ENCODE data around the gene EIF5A2. TPM values are rescaled to one million over a fixed set of nuclear protein-coding genes. Genes with fewer than 3 reads are reported as not detected.
A peak's percentile ranks its signal among the peaks of the same experiment; 100 is the strongest.
"Not testable (repeated sequence)": the region's sequence is repeated elsewhere in the genome, so short reads cannot be mapped to it uniquely, and the experiment has no call there.

Gene EIF5A2
- polyA plus RNA-seq (2013, experiment 1 of 2; ENCODE audit: insufficient read length) = 11.2 TPM
- 14.2 TPM for polyA plus RNA-seq (2013, experiment 2 of 2; ENCODE audit: insufficient read length)

DNA sequence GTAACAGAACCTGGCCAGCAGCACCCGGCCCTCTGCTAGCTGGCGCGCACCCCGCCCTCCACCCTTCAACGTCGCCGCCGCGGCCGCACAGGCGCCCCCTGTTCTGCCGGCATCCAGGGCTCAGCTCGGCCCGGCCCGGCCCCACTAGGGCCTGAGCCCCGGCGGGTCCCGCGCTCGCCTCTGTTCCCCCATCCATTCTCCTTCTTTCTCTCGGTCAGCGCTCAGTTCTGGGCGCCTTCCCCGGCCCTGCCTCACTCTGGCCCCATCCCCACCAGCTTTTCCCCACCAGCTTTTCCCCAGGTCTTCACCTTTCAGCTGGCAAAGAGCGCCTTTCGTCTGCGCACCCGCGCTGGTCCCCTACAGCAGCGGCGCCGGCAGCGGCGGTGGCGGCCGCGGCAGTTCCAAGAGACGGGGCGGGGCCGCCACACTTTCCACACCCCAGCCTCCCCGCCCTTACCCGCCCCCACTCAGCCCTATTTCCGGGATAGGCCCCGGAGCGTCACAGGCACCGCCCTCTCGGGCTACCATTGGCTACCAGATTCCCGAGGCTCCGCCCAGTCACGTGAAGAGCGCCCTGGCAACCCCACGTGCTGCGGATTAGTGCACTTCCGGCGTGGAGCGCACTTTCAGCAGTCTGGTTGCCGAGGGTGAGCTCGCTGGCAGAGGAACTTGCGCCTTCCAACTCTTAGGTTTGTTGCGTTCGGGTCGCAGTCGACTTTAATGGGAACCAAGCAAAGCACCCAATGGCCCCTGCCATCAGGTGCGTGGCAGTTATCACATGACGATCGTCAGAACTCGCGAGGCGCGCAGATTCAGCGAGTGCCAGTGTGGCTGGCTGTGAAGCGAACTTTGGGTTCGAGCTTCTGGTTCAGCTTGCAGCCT lies at the start of gene EIF5A2:
Gene EIF5A2, minus strand, starts transcription at position 403 of the 882 bp plus-strand sequence. CDS start 831 bp downstream, outside the sequence.
- peak; percentile 97 for DNase-seq

DNA sequence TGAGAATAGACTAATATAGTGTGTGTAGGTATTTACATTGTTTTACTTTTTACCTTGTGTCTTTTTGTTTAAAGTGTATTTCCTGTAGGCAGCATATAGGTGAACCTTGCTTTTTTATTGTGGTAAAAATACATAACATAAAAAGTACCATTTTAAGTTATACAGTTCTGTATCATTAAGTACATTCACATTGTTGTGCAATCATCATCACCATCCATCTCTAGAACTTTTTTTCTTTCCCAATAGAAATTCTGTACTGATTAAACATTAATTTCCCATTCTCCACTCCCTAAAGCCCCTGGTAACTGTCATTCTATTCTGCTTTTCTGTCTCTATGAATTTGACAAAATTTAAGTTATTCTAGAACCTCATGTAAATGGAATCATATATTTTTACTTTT lies 48.2 kb upstream of the EIF5A2 start:
- no peak for DNase-seq

DNA sequence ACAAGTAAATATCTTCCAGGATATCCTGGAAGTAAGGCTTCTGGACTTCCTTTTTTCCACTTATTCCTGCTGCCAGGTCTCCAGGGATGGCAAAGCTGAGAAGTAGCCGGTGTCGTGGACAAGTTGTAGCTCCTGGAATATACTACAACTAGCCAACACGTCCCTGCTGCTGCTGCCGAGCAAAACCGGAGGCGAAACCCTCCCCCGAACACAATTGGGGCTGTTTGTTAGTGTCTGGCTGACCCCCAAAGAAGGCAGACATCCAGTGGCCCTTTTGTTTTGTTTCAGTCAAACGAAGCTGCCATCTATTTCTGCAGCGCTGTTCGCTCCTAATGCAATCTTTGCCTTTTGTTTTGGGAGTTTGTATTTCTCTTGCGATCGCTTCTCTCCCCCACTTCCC lies 45.3 kb upstream of the EIF5A2 start:
- no peak for DNase-seq

DNA sequence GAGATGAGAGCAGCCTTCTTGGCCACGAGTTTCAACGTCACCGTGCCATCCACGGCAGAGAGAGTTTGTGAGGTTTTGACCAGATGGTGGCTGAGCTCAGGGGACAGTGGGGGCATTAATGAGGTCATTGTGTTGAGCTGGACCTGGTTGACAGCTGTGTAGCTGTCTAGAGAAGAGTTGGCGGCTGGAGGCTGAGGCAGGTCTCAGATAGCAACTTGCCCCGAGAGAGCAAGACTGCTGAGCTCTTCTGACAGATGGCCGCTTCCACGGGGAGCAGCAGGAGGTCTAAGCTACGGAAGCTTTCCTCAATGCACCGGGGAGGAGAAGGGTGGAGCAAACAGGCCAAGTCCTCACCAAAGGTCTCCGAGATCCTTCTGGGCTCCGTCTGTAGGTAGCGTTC lies 44.8 kb upstream of the EIF5A2 start:
- DNase-seq = no peak

DNA sequence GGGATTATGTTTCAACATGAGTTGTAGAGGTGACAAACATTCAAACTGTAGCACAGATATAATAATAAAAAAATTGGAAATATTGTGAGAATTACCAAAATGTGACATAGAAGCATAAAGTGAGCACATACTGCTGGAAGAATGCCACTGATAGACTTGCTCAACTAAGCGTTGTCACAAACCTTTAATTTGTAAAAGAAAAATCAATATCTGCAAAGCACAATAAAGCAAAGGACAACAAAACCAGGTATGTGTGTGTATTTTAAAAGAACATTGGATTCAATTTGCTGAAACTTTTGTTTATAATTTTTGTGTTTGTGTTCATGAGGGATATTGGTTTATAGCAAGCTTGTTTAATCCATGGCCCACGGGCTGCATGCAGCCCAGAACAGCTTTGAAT lies 40.8 kb upstream of the EIF5A2 start:
- no peak for DNase-seq

DNA sequence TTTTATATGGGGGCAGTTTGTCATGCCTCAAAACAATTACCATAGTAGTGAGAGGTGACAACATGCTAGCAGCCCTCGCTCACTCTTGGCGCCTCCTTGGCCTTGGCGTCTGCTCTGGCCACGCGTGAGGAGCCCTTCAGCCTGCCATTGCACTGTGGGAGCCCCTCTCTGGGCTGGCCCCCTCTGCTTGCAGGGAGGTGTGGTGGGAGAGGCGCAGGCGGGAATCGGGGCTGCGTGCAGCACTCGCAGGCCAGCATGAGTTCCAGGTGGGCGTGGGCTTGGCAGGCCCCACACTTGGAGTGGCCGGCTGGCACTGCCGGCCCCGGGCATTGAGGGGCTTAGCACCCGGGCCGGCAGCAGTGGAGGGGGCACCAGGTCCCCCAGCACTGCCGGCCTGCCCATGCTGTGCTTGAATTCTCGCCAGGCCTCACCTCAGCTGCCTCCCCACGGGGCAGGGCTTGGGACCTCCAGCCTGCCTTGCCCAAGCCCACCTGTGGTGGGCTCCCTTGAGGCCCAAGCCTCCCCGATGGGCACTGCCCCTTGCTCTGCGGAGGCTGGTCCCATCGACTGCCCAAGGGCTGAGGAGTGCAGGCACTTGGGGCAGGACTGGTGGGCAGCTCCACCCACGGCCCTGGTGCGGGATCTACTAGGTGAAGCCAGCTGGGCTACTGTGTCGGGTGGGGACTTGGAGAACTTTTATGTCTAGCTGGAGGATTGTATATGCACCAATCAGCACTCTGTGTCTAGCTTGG lies 38.8 kb upstream of the EIF5A2 start:
- DNase-seq = no peak

DNA sequence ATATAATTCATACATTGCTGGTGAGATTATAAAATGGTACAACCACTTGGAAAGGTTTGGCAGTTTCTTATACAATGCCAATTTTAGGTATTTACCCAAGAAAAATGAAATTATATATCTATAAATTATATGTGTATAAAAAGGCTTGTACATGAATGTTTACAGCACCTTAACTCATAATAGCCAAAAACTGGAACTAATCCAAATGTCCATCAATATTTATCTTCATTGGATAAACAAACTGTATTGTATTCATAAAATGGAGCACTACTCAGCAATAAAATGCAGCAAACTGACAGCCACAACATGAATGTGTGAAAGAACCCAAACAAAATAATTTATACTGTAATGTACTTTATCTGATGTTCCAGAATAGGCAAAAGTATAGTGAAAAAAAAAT lies 33.6 kb upstream of the EIF5A2 start:
- DNase-seq = no peak

DNA sequence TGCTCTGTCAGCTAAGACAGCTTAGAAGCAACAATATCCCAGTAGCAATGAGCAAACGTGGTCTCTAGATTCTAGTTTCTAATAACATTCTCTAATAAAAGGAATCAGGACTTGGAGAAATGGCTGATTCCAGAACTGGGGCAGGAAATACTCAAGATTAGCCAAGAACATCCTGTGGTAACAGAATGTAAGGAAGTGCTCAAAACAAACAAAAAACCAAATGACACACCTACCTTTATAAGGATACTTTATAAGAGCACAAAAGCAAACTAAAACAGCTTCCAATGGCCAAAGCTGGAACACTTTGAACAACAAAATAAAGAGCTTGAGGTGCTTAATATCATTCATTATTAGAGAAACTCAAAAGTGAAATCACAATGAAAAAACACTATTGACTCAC lies 33.1 kb upstream of the EIF5A2 start:
- no peak for DNase-seq

DNA sequence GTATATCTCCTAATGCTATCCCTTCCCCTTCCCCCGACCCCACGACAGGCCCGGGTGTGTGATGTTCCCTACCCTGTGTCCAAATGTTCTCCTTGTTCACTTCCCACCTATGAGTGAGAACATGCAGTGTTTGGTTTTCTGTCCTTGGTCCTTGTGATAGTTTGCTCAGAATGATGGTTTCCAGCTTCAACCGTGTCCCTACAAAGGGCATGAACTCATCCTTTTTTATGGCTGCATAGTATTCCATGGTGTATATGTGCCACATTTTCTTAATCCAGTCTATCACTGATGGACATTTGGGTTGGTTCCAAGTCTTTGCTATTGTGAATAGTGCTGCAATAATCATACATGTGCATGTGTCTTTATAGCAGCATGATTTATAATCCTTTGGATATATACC lies 24.6 kb upstream of the EIF5A2 start:
- not testable (repeated sequence) for DNase-seq

DNA sequence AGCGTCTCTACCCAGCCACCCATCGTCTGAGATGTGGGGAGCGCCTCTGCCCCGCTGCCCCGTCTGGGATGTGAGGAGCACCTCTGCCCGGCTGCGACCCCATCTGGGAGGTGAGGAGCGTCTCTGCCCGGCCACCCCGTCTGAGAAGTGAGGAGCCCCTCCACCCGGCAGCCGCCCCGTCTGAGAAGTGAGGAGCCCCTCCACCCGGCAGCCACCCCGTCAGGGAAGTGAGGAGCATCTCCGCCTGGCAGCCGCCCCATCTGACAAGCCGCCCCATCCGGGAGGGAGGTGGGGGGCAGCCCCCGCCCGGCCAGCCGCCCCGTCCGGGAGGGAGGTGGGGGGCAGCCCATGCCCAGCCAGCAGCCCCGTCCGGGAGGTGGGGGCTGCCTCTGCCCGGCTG lies 15.1 kb upstream of the EIF5A2 start:
- DNase-seq = not testable (repeated sequence)

DNA sequence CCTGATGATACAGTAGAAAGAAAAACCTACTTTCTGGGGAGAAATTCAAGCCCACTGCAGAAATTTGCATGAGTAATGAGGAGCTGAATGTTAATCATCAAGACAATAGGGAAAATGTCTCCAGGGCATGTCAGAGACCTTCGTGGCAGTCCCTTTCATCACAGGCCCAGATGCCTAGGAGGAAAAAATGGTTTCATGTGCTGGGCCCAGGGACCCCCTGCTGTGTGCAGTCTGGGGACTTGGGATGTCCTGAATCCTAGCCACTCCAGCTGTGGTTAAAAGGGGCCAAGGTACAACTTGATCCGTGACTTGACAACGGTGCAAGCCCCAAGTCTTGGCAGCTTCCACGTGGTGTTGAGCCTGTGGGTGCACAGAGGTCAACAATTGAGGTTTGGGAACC lies 10.3 kb upstream of the EIF5A2 start:
- DNase-seq = no peak

DNA sequence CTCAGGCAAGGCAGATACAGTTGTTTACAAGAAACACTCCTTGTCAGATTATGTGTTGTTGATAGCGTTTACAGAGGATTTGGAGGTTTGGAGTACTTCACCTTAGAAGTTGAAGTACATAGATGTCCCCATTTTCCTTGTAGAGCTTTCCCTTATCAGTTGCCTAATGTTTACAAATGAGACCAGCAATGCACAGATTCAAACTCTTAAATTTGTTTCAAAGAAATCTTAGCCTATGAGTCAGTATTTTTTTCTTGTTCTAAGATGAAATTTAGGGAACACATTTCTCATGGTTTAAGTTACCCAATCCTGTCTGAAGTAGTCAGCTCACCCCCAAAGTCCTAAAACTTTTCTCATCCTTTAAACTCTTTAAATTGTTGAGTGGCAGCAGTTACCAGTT lies 6.3 kb upstream of the EIF5A2 start:
- no peak for DNase-seq

DNA sequence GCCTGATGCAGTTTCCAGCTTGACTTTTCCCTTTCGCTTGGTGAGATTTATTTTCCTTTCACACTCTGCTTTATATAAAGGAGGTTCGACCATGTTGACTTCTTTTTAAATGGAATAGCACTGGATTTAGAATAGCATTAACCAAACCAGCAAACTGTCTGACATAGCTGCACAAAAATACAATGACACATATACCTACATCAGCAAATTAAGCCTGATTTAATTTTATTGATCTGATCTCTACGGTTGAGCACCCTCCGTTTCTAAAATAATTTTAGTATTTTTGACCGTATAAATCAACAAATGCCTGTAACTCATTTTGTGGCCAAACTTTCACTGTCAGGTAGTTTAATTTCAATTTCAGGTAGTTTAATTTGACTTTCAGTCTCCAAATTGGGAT lies 5.8 kb upstream of the EIF5A2 start:
- no peak for DNase-seq

DNA sequence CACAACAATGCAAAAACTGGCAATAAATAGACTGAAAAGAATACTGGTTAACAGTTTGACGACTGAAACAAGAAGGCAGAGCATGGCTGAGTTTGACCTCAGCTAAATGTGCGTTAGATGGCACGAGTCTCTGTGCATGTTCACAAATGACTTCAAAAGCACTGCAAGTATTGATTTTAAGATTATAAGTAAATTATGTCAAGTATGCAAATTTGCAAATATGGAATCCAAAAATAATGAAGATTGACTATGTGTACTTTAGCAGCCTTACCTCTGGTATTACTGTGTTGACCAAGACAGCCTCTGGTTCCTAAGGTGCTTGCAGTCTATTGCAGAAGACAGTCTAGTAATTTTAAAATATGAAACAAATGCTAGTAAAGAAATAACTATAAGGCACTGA lies 2.6 kb upstream of the EIF5A2 start:
- DNase-seq = no peak

DNA sequence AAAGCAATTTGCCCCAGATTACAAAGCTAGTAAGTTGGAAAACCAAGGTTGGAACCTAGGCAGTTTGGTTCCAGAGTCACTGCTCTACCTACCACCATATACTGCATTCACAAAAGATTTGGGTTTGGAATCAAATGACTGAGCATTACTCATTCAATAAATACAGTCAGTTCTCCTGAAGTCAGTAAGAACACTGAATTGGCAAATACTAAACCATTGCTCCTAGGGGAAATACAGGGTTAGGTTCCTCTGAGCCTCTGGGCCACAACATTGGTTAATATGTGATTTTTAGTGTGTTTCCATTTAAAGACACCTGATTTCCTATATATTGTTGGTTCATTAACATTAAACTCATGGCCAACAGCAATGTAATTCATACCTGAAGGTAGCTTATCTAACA lies 2.1 kb upstream of the EIF5A2 start:
- no peak for DNase-seq

DNA sequence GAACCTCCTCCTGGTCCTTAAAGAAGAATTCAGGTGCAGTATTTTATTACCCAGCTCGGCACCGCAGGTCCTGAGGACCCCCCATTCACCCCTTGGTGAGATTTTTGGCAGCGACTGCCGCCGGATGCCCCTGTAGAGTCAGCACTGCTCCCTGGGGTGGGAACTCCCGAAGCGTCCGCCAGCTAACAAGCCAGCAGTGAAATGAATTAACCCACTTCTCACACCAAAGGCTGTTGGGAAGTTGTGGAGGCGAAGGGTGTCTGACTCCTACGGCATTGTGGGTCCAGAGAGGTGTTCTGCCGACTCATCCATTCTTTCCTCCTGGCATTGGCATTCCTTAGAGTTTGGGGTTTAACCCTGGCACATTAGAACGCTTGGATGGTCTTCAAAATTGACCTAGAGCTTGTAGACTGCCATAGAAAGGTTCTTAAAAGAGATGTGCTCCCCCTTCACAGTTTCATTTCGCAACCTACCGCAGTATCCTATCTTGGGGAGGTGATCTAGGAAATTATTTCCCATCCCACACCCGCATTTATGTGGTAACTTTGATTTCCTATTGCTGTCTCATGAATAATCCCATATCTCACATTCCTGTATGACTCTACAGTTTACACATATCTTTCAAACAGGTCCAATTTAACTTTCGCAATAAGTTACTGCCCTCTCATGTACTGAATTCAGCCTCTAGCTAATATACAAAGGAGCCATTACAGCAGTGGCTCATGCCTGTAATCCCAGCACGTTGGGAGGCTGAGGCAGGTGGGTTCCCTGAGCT lies 879 bp upstream of the EIF5A2 start:
- peak; percentile 66 for DNase-seq

DNA sequence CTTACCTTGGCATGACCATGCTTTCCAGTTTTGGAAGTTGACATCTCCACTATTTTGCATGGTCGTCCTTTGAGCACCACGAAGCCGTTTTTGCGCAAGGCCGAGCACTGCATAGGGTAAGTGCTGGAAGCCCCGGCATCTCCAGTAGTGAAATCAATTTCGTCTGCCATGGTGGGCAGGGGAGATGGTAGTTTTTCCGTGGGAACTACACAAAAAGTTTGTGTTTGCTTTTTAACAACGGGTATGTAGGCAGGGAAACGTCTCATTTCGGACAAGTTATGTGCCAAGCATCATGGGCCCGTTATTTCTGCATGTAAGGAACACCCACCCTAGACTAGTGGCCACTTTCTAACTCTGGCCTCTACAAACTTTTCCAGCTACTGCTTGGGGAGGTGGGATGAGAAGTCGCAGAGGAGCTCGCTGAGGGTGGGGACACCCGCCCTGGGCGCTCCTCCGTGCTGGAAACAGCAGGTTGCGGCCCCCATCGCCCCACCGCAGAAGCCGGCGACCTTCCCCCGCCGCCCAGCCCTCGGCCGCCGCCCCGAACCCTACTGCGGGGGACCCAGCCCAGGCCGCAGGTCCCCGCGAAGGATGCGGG lies 701 bp downstream of the EIF5A2 start:
- peak; percentile 22 for DNase-seq

DNA sequence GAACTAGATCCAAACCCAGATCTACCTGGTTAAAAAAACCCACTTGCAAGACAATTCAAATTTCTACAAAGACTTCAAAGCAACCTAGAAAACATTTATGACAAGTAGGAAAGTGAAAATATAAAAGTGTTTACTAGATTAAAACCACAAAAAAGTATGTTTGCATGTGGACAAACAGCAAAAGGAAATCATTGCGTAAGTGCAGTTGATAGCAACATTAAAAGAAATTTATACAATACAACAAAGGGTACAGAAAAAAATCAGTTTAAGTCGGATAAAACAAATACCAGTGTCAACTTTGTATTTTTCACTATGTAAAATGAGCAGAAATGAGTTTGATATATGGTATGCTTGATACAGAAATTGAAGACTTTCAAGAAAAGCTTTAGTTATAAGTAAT lies 2.6 kb downstream of the EIF5A2 start:
- DNase-seq = no peak

DNA sequence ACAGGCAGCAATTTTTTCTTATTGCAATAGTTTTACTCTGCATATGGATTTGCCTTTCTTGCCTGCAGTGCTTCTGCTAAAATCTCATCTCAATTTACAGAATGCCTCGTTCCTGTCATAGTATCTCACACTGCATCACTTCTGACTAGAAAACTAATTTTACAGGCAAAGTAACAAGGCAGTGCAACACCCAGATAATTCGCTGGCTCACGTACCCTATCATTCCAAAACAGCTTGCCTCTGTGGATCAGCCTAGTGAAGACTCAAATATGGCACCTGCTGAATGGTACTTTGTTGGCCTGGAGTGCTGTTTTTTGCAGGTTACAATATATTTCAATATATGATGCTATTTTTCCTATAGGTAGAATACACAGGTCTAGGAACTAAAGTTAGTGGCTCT lies 5.3 kb downstream of the EIF5A2 start:
- no peak for DNase-seq

DNA sequence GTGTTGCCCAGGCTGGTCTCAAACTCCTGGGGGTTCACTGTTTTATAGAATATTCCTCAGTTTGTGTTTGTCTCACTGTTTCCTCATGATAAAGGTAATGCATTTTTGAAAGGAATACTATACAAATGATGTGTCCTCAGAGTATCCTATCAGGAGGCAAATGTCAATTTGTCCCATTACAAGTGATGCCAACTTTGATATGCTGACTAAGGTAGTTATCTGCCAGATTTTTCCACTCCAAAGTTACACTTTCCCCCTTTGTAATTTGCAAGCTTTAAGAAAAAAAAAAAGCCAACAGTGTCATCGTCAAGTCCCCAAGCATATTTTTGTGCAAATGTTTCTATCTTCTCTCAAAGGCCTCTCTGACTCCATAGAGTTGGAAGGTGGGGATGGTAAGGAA lies 9.0 kb downstream of the EIF5A2 start:
- no peak for DNase-seq

DNA sequence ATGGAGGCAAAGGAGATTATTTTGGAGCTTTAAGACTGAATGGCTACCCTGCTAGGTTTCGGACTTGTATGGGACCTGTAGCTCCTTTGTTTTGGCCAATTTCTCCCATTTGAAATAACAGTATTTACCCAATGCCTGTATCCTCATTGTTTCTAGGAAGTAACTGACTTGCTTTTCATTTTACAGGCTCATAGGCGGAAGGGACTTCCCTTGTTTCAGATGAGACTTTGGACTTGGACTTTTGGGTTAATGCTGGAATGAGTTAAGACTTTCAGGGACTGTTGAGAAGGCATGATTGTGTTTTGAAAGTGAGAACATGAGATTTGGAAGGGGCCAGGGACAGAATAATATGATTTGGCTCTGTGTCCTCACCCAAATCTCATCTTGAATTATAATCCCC lies 10.5 kb downstream of the EIF5A2 start:
- DNase-seq = no peak

DNA sequence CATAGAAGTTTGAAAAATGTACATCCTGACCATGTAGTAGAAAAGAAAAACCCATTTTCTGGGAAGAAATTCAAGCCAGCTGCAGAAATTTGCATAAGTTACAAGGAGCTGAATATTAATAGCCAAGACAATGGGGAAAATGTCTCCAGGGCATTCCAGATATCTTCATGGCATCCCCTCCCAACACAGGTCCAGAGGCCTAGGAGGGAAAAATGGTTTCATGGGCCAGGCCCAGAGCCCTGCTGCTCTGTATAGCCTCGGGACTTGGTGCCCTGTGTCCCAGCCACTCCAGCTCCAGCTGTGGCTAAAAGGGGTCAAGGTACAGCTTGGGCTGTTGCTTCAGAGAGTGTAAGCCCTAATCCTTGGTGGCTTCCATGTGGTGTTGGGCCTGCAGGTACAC lies 11.2 kb downstream of the EIF5A2 start:
- DNase-seq = not testable (repeated sequence)

DNA sequence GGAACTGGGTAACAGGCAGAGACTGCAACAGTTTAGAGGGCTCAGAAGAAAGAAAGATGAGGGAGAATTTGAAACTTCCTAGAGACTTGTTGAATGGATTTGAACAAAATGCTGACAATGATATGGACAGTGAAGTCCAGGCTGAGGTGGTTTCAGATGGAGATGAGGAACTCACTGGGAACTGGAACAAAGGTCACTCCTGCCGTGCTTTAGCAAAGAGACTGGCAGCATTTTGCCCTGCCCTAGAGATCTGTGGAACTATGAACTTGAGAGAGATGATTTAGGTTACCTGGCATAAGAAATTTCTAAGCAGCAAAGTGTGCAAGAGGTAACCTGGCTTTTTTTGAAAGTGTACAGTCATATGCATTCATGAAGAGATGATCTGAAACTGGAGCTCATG lies 11.7 kb downstream of the EIF5A2 start:
- no peak for DNase-seq

Measured in fibroblast of skin of scalp (primary cell).